Vein endothelial cell (primary cell): ENCODE results near the gene C1GALT1C1. TPM values are rescaled to one million over a fixed set of nuclear protein-coding genes. Genes with fewer than 3 reads are reported as not detected.

ENCODE experiments used
- total RNA-seq: library from RNA; depleted of rRNA; stranded (reverse); fragments of >200 nt; gene quantifications from 2 replicates; pipeline ENCODE4 v1.2.3, GENCODE V29; 2012

Gene C1GALT1C1
- total RNA-seq, result 38.2 and 62.8 TPM in 2 replicates

GRCh38 chrX:120629667-120630537 is at the start of gene C1GALT1C1:
TSS of gene C1GALT1C1 (minus strand) at chrX:120630054. CDS start at chrX:120627166, 2,888 bp downstream.

GRCh38 chrX:120603707-120604360 is 26.0 kb downstream of the C1GALT1C1 start, which contains the start of gene MCTS1:
TSS of gene MCTS1 (plus strand) at chrX:120604101. CDS start at chrX:120604237, 136 bp downstream.

Other genes with a start within 250 kb of the C1GALT1C1 start
- gene LAMP2, start 160.8 kb downstream of the C1GALT1C1 start, total RNA-seq, result 149 and 150 TPM in 2 replicates
- 63.7 and 93.0 TPM in 2 replicates for gene CUL4B, start 69.1 kb downstream of the C1GALT1C1 start, total RNA-seq
- gene MCTS1, start 26.0 kb downstream of the C1GALT1C1 start, total RNA-seq, result 42.5 and 47.0 TPM in 2 replicates
- not detected in 2 replicates for gene CT47B1, start 245.8 kb upstream of the C1GALT1C1 start, total RNA-seq